Tongue (tissue), 2 donors: ENCODE results near the gene EIF3K. TPM values are rescaled to one million over a fixed set of nuclear protein-coding genes. Genes with fewer than 3 reads are reported as not detected.

Experiments used
- DNase-seq: peaks from one replicate; pipeline ENCODE4 v3.0.0-alpha.2; 2015
- total RNA-seq: library from RNA; depleted of rRNA; stranded (reverse); fragments of >200 nt; gene quantifications from one replicate; pipeline ENCODE4 v1.2.3, GENCODE V29; 2014

Gene EIF3K
- total RNA-seq, 1 donor from 2014 or later = 341 TPM

DNA sequence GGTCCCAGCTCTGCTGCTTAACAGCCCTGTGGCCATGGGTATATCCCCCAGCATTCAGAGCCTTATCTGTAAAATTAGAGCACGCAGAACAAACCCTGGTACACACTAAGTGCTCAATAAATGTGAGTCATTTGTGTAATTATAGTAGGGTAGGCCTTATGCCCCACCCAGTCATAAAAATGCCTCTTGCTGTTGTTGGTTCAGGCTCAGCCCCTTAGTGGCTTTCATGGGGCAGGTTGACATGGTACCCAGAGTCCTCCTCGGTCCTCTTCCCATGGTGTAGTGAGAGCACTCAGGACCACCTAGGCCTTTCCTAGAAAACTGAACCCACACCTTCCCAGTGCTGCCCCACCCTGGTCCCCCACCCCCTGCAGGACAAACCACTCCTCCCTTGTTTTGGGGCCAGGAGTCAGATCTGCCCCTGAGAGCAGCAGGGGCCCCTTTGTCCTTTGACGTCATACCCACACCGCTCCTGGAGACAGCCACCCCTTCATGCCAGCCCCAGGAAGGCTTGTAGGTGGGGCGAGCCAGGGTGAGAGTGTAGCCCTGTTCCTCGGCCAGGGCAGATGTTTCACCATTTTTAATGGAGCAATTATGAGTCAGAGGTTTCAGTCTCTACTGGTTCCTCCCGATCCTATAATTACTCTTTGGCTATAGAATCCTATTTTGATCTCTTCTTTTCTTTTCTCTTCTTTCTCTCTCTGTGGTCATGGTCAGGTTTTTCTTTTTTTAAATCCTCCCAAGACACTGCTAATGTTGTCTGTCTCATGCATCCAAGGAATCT lies 65.3 kb downstream of the EIF3K start:
- DNase-seq = no peak

DNA sequence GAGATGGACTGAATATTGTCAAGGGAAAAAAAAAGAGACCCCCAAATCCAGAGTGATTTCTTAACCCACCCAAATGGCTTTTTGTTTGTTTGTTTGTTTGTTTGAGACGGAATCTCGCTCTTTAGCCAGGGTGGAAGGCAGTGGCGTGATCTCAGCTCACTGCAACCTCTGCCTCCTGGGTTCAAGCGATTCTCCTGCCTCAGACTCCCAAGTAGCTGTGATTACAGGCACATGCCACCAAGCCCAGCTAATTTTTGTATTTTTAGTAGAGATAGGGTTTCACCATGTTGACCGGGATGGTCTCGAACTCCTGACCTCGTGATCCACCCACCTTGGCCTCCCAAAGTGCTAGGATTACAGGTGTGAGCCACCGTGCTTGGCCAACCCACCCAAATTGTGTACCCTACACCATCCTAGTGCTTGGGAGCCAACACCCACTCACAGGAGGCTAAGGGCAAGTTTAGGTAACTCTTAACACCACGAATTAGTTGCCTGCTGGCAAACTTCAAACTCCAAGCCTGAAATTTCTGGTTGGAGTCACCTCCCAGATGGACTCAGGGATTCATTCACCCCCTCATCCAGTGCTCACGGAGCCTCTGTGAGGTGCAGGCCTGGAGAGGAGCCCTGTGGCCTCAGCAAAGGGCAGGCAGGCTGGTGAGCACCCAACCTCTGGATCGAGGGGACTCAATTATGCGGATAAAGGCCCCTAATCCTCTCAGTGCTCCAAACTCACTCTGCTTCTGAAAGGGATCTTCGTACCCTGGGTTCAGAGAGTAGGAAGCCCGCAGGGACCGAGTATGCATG lies 66.1 kb downstream of the EIF3K start:
- no peak for DNase-seq

DNA sequence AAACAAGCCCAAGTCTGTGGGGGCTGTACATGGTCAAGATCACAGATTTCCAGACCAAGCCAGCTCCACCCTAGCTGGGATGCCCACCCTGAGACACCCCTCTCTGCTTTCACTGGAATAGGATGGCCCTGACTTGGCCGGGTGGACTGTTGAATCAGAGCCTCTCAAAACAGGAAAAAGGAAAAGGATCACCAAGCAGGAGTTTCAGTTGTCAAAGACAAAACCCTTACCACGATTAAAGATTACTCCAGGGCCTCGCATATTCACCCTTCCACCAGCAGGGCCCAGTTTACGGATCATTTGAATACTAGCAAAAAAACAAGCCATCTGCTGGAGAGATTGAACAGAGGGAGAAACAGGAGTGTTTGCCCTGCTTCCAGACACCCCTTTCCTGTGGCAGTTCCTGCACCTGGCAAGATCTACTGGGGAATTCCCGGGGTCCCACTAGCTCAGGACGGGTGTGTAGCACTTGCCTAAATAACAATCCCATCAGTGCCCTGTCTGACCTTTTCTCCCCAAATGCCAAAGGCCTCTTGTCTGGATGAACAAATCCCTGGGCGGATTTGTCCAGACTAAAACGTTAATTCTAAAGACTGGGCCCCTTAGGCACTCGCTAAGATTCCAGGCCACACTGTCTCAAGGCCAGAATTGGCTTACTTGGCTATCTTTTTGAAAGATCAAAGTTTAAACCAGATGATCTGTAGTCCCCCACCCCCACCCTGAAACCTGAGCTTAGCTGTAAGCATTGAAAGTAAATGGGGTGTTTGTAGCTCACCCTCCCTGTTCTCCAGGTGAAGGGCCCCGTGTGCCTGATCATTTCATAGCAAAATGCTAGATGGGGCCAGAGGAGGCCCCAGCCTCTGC lies 66.9 kb downstream of the EIF3K start:
- DNase-seq = no peak

DNA sequence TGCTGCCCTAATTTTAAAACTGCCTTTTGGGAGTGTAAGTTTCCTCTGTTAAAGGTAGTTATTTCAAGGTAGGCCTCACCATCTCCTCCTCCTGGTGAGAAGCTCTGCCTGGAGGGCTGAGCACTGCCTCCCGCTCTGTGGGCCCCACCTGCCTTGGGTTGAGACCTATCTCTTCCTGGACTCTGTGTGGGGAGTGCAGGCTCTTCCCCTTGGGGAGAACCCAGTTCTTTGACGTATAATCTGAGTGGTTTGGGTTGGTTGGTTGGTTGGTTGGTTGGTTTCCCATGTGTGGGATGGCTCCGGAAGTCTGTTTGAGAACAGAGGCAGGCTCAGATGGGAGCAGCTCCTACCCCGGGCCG lies 67.5 kb downstream of the EIF3K start:
- no peak for DNase-seq

Other genes starting within 250 kb of the EIF3K start
- gene PSMD8, start 244.6 kb upstream of the EIF3K start, total RNA-seq = 185 TPM
- gene GGN, start 231.2 kb upstream of the EIF3K start, total RNA-seq = not detected
- gene SPRED3, start 230.5 kb upstream of the EIF3K start, total RNA-seq = 0.21 TPM
- gene FAM98C, start 216.1 kb upstream of the EIF3K start, total RNA-seq = 7.2 TPM
- gene RASGRP4, start 193.0 kb upstream of the EIF3K start, total RNA-seq = 0.41 TPM
- gene RYR1, start 185.5 kb upstream of the EIF3K start, total RNA-seq = 231 TPM
- 2.9 TPM for gene MAP4K1, start 1.2 kb upstream of the EIF3K start, total RNA-seq
- gene ACTN4, start 28.5 kb downstream of the EIF3K start, total RNA-seq = 178 TPM
- 0.31 TPM for gene CAPN12, start 125.3 kb downstream of the EIF3K start, total RNA-seq
- 10.4 TPM for gene LGALS7, start 154.3 kb downstream of the EIF3K start, total RNA-seq
- gene LGALS7B, start 170.0 kb downstream of the EIF3K start, total RNA-seq = 25.7 TPM
- gene LGALS4, start 193.8 kb downstream of the EIF3K start, total RNA-seq = not detected
- 84.0 TPM for gene ECH1, start 212.6 kb downstream of the EIF3K start, total RNA-seq
- 249 TPM for gene HNRNPL, start 230.8 kb downstream of the EIF3K start, total RNA-seq